ENCODE measurements around the gene KSR1. TPM values are rescaled to one million over a fixed set of nuclear protein-coding genes. Genes with fewer than 3 reads are reported as not detected.
A peak's percentile ranks its signal among the peaks of the same experiment; 100 is the strongest.

The KSR1 gene
- total and polyA plus RNA-seq, 9 of the 15 experiments (the other 6 are each of a cell fraction or from before 2014, with no cell fraction given) = 1.4 to 51.7 (median 18.4) TPM

- TF ChIP-seq ZBTB11 (CRISPR knock-in tag; IDR thresholded peaks at IDR 0.05) = peak in 1 of 3 experiments; percentile 56; a peak in 1 of 6 replicates
- TF ChIP-seq DNMT1 (IDR thresholded peaks at IDR 0.05) = peak; percentile 75; the same call in 1 of the 2 replicates
- no peak for TF ChIP-seq XRCC4 (IDR thresholded peaks at IDR 0.05; ENCODE audit: extremely low read depth, insufficient read depth, insufficient read length)
- no peak for TF ChIP-seq KDM4B (IDR thresholded peaks at IDR 0.05; ENCODE audit: borderline replicate concordance in 2 of 2, low read depth in 1 of 2)
- TF ChIP-seq POLR2H (tag; IDR thresholded peaks at IDR 0.05; ENCODE audit: low read depth) = peak; percentile 75
- no peak for TF ChIP-seq PRMT5 (CRISPR knock-in tag; IDR thresholded peaks at IDR 0.05)
- no peak for TF ChIP-seq ZNF57 (CRISPR knock-in tag; IDR thresholded peaks at IDR 0.05)
- 0 out of 2 replicates have a peak, but pooled peaks have one; percentile 56 for TF ChIP-seq HSF4 (CRISPR knock-in tag; IDR thresholded peaks at IDR 0.05; ENCODE audit: borderline replicate concordance)
- no peak for TF ChIP-seq NUFIP1 (IDR thresholded peaks at IDR 0.05; ENCODE audit: partially characterized antibody)
- peak; percentile 69 for TF ChIP-seq ZNF41 (CRISPR knock-in tag; conservative IDR thresholded peaks at IDR 0.05)
- TF ChIP-seq ELF4 (CRISPR knock-in tag; IDR thresholded peaks at IDR 0.05) = peak; percentile 77; the same call in 1 of the 2 replicates
- peak; percentile 92 for TF ChIP-seq MTA1 (IDR thresholded peaks at IDR 0.05; ENCODE audit: borderline replicate concordance)
- no peak for TF ChIP-seq FOXK1 (CRISPR knock-in tag; IDR thresholded peaks at IDR 0.05; ENCODE audit: borderline replicate concordance)
- TF ChIP-seq PPARD (CRISPR knock-in tag; IDR thresholded peaks at IDR 0.05) = no peak
- TF ChIP-seq ADNP (tag; IDR thresholded peaks at IDR 0.05) = peak; percentile 81
- TF ChIP-seq HNRNPL (IDR thresholded peaks at IDR 0.05; ENCODE audit: low read depth, low read length) = peak; percentile 62; the same call in 1 of the 2 replicates
- TF ChIP-seq MAFG (tag; conservative IDR thresholded peaks at IDR 0.05) = peak; percentile 100
- peak; percentile 88 for TF ChIP-seq ZNF584 (CRISPR knock-in tag; IDR thresholded peaks at IDR 0.05; ENCODE audit: low read depth)
- peak; percentile 93 to 94 for TF ChIP-seq KDM1A (IDR thresholded peaks at IDR 0.05)
- TF ChIP-seq ZNF175 (CRISPR knock-in tag; IDR thresholded peaks at IDR 0.05; ENCODE audit: low read depth) = peak; percentile 83
- TF ChIP-seq, protein P1, sequence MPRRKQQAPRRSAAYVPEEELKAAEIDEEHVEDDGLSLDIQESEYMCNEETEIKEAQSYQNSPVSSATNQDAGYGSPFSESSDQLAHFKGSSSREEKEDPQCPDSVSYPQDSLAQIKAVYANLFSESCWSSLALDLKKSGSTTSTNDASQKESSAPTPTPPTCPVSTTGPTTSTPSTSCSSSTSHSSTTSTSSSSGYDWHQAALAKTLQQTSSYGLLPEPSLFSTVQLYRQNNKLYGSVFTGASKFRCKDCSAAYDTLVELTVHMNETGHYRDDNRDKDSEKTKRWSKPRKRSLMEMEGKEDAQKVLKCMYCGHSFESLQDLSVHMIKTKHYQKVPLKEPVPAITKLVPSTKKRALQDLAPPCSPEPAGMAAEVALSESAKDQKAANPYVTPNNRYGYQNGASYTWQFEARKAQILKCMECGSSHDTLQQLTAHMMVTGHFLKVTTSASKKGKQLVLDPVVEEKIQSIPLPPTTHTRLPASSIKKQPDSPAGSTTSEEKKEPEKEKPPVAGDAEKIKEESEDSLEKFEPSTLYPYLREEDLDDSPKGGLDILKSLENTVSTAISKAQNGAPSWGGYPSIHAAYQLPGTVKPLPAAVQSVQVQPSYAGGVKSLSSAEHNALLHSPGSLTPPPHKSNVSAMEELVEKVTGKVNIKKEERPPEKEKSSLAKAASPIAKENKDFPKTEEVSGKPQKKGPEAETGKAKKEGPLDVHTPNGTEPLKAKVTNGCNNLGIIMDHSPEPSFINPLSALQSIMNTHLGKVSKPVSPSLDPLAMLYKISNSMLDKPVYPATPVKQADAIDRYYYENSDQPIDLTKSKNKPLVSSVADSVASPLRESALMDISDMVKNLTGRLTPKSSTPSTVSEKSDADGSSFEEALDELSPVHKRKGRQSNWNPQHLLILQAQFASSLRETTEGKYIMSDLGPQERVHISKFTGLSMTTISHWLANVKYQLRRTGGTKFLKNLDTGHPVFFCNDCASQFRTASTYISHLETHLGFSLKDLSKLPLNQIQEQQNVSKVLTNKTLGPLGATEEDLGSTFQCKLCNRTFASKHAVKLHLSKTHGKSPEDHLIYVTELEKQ (CRISPR knock-in tag; IDR thresholded peaks at IDR 0.05) = no peak
- no peak for TF ChIP-seq GTF2A2 (tag; IDR thresholded peaks at IDR 0.05)
- TF ChIP-seq RAD51 (IDR thresholded peaks at IDR 0.05; ENCODE audit: borderline replicate concordance, low read depth) = no peak; the same call in 1 of the 2 replicates
Measured at GRCh38 chr17:27573971-27574525, 117.8 kb downstream of the KSR1 start (continued).
